ENCODE measurements around the gene TBC1D14.

TBC1D14 gene

DNA sequence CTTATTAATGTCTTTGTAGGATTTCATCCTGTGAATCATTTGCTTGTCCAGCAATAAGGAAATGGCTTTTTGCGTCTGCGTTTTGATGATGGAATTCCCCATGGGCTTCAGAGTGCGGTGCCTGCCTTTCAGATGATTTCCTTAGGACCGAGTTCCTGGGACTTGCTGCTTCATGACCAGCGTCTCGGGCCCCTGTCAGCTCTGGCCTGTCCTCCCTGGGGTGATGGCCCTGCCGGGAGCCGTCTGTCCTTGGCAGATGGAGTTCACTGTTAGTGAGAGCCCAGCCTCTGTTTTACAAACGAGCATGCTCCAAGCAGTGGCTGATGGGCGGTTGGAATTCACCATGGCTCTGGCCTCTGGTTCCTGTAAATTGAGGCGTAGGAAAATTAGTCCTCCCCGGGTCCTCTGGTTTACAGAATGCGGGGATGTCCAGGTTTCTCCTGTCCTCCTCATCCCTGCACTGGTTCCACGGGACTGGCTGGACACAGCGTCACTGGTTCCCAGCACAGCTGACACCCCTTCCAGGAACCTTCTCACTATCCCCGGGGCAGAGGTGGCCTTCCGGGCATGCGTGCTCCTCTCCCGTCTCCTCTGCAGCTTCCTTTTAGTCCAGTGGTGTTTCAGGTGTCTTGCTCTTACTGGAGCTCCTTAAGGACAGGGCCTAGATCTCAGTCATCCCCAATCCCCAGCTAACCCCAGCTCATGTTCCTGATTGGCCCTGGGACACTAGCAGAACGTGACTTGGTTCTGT, 34.9 kb downstream of the TBC1D14 start:
- Histone ChIP-seq H3K27me3 (ENCODE audit: insufficient read depth, insufficient read length) (no peaks in the 10 kb centered on the region), H3K9ac (ENCODE audit: insufficient read length, low read depth) (peak overlapping the region; percentile 36), H3K9me3 (ENCODE audit: insufficient read depth, low read length) (no peaks in the 10 kb centered on the region), H3K4me3 (ENCODE audit: insufficient read length, low read depth) (no peak overlapping the region), H3K36me3 (ENCODE audit: insufficient read depth, insufficient read length, low read length) (no peaks in the 10 kb centered on the region), H3K4me1 (ENCODE audit: insufficient read depth, insufficient read length) (peaks cover 27% of the 10 kb centered on the region)
- TF ChIP-seq YY1 (IDR thresholded peaks at IDR 0.05; ENCODE audit: insufficient read depth, insufficient read length), result no peak
- no peak for TF ChIP-seq SUZ12 (IDR thresholded peaks at IDR 0.05; ENCODE audit: extremely low read depth, insufficient read depth, insufficient read length)
- TF ChIP-seq ZNF274 (IDR thresholded peaks at IDR 0.05; ENCODE audit: low read depth, low read length), result no peak
- DNase-seq (ENCODE audit: low read depth, low spot score), result no peak

DNA sequence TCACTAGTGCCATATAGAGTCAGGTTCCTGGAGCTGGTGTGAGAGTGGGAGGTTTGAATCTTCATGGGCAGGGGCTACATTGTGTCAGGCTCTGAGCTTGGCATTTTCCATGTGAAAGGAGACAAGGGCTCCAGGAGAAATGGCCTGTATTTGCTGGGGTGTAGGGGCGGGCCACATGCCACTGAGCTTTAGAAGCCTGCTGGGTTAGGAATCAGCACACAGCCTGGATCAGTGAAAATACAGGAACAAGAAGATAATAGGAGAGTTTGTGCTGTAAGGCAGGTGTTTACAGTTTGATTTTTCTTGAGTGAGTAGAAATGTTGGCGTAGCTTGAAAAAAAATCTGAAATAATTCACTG, 35.4 kb downstream of the TBC1D14 start:
- no peaks in the 10 kb centered on the region for H3K27me3 ChIP-seq (ENCODE audit: insufficient read depth, insufficient read length)
- TF ChIP-seq SUZ12 (IDR thresholded peaks at IDR 0.05; ENCODE audit: extremely low read depth, insufficient read depth, insufficient read length), result no peak
- TF ChIP-seq YY1 (IDR thresholded peaks at IDR 0.05; ENCODE audit: insufficient read depth, insufficient read length), result no peak
- TF ChIP-seq ZNF274 (IDR thresholded peaks at IDR 0.05; ENCODE audit: low read depth, low read length), result no peak
- no peaks in the 10 kb centered on the region for H3K9me3 ChIP-seq (ENCODE audit: insufficient read depth, low read length)
- peaks cover 25% of the 10 kb centered on the region for H3K4me1 ChIP-seq (ENCODE audit: insufficient read depth, insufficient read length)
- H3K4me3 ChIP-seq (ENCODE audit: insufficient read length, low read depth), result no peak overlapping the region
- DNase-seq (ENCODE audit: low read depth, low spot score), result no peak
- peak overlapping the region; percentile 36 for H3K9ac ChIP-seq (ENCODE audit: insufficient read length, low read depth)
- H3K36me3 ChIP-seq (ENCODE audit: insufficient read depth, insufficient read length, low read length), result no peaks in the 10 kb centered on the region

DNA sequence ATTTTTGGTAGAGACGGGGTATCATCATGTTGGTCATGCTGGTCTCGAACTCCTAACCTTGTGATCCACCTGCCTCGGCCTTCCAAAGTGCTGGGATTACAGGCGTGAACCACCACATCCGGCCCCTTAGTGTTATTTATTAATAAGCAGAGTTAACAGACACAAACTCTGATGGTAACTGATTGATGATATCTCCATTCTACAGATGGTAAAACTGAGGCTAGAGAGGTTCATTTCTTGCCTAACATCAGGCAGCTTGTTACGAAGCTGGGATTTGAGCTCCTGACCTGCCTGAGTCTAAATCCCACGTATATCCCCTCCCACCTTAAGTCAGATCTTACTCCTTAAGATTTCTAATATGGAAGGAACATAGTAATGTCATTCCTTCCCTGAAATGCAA, 36.9 kb downstream of the TBC1D14 start:
- no peaks in the 10 kb centered on the region for H3K9me3 ChIP-seq (ENCODE audit: insufficient read depth, low read length)
- no peaks in the 10 kb centered on the region for H3K27me3 ChIP-seq (ENCODE audit: insufficient read depth, insufficient read length)
- no peak for DNase-seq (ENCODE audit: low read depth, low spot score)
- H3K9ac ChIP-seq (ENCODE audit: insufficient read length, low read depth), result no peak overlapping the region
- no peak overlapping the region for H3K4me3 ChIP-seq (ENCODE audit: insufficient read length, low read depth)
- TF ChIP-seq YY1 (IDR thresholded peaks at IDR 0.05; ENCODE audit: insufficient read depth, insufficient read length) (no peak), ZNF274 (IDR thresholded peaks at IDR 0.05; ENCODE audit: low read depth, low read length) (no peak), SUZ12 (IDR thresholded peaks at IDR 0.05; ENCODE audit: extremely low read depth, insufficient read depth, insufficient read length) (no peak)
- peaks cover 21% of the 10 kb centered on the region for H3K4me1 ChIP-seq (ENCODE audit: insufficient read depth, insufficient read length)
- no peaks in the 10 kb centered on the region for H3K36me3 ChIP-seq (ENCODE audit: insufficient read depth, insufficient read length, low read length)

DNA sequence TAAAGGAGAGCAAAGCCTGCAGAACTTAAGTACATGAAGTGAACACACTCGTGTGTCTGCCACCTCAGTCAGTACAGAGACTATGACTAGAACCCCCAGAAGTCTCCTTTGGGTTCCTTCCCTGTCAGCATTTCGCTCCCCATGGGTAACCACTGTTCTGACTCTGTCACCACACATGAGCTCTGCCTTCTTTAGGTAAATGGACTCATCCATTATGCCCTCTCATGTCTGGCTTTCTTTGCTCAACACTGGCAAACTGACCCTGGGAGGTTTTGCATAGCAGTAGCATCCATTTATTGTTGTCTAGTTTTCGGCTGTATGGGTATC, 38.5 kb downstream of the TBC1D14 start:
- Histone ChIP-seq H3K4me1 (ENCODE audit: insufficient read depth, insufficient read length) (peaks cover 13% of the 10 kb centered on the region), H3K27me3 (ENCODE audit: insufficient read depth, insufficient read length) (no peaks in the 10 kb centered on the region), H3K36me3 (ENCODE audit: insufficient read depth, insufficient read length, low read length) (no peaks in the 10 kb centered on the region), H3K9me3 (ENCODE audit: insufficient read depth, low read length) (no peaks in the 10 kb centered on the region), H3K4me3 (ENCODE audit: insufficient read length, low read depth) (no peak overlapping the region), H3K9ac (ENCODE audit: insufficient read length, low read depth) (no peak overlapping the region)
- DNase-seq (ENCODE audit: low read depth, low spot score), result no peak
- TF ChIP-seq SUZ12 (IDR thresholded peaks at IDR 0.05; ENCODE audit: extremely low read depth, insufficient read depth, insufficient read length), result no peak
- TF ChIP-seq ZNF274 (IDR thresholded peaks at IDR 0.05; ENCODE audit: low read depth, low read length), result no peak
- no peak for TF ChIP-seq YY1 (IDR thresholded peaks at IDR 0.05; ENCODE audit: insufficient read depth, insufficient read length)

DNA sequence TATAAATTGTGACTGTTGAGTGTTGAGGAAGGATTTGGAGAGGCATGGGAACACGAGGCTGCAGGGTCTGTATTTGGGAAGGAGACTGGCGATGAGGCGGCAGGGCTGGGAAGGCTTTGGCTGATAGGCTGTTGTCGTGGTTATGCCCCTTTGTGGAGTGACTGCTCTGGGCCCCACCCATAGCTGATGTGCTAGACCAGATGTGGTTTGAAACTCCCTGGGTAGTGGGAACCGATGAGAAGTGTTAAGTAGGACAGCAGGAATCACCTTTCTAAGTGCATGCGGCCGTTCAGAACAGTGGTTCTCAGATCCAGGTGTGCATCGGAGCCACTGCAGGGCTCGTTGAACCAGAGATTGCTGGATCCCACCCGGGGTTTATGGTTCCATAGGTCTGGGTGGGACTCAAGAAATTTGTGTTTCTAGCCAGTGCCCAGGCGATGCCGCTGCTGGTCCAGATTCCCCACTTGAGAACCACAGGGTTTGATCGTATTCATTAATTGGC, 42.3 kb downstream of the TBC1D14 start:
- Histone ChIP-seq H3K36me3 (ENCODE audit: insufficient read depth, insufficient read length, low read length) (no peaks in the 10 kb centered on the region), H3K27me3 (ENCODE audit: insufficient read depth, insufficient read length) (no peaks in the 10 kb centered on the region), H3K4me1 (ENCODE audit: insufficient read depth, insufficient read length) (peaks cover 6% of the 10 kb centered on the region), H3K4me3 (ENCODE audit: insufficient read length, low read depth) (no peak overlapping the region), H3K9me3 (ENCODE audit: insufficient read depth, low read length) (no peaks in the 10 kb centered on the region), H3K9ac (ENCODE audit: insufficient read length, low read depth) (no peak overlapping the region)
- TF ChIP-seq YY1 (IDR thresholded peaks at IDR 0.05; ENCODE audit: insufficient read depth, insufficient read length), result no peak
- no peak for TF ChIP-seq ZNF274 (IDR thresholded peaks at IDR 0.05; ENCODE audit: low read depth, low read length)
- no peak for DNase-seq (ENCODE audit: low read depth, low spot score)

DNA sequence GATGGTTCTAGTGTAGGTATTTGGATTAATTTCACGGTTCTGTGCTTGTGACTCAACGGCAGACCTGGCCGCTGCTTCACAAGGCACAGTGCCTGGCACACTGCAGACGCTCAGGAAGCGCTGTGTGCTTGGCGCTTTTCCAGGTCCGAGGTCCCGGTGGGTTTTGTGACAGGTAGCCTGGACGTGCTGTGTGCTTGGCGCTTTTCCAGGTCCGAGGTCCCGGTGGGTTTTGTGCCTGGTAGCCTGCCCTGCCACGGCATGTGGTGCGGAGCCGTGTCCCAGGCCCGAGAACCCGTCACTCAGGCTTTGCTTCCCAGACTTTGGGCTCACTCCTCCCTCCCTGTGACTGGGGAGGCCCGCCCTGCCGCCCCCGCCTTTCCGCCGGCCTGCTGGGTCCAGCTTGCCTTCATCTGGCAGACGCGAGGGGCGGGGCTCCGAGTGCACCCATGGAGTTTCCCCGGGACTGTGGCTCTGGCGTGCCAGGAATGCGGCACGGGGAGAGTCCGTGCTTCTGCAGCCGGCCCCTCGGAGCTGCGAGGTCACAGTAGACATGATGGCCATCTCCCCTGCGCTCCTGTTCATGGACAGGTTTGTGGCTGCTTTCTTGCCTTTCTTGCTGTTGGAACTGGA, 44.2 kb downstream of the TBC1D14 start:
- Histone ChIP-seq H3K4me1 (ENCODE audit: insufficient read depth, insufficient read length) (peaks cover 6% of the 10 kb centered on the region), H3K4me3 (ENCODE audit: insufficient read length, low read depth) (no peak overlapping the region), H3K36me3 (ENCODE audit: insufficient read depth, insufficient read length, low read length) (no peaks in the 10 kb centered on the region), H3K9me3 (ENCODE audit: insufficient read depth, low read length) (no peaks in the 10 kb centered on the region), H3K27me3 (ENCODE audit: insufficient read depth, insufficient read length) (no peaks in the 10 kb centered on the region), H3K9ac (ENCODE audit: insufficient read length, low read depth) (no peak overlapping the region)
- TF ChIP-seq YY1 (IDR thresholded peaks at IDR 0.05; ENCODE audit: insufficient read depth, insufficient read length) (no peak), ZNF274 (IDR thresholded peaks at IDR 0.05; ENCODE audit: low read depth, low read length) (no peak), SUZ12 (IDR thresholded peaks at IDR 0.05; ENCODE audit: extremely low read depth, insufficient read depth, insufficient read length) (no peak)
- DNase-seq (ENCODE audit: low read depth, low spot score), result no peak

DNA sequence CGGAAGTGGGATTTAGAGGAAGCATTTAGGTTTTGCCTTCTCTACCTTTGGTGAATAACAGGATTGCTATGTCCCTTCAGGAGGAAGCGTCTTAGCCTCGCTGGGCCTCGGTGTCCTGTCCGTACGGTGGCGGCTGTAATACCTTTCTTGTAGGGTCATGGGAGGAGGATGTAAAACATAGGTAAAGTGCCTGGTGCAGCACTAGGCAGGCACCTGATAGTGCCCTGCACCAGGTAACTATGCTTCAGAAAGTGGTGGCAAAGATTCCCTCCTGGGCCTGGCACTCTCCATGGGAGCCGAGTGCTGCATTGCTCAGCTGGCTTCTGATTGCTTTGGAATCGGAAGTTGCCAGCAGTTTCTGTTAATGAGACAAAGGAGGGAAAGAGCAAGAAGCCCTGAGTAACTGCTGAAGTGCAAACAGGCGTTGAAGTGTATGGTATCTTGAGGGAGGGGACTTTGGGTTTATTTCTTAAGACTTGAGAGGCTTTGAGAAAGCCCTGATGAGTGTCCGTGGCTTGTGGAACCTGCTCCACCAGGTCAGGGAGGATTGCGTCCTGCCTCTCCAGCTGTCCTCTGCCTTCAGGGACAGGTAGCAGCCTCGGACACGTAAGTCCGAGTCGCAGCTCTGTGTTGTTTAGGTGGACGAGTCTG, 45.8 kb downstream of the TBC1D14 start:
- DNase-seq (ENCODE audit: low read depth, low spot score), result no peak
- Histone ChIP-seq H3K36me3 (ENCODE audit: insufficient read depth, insufficient read length, low read length) (no peaks in the 10 kb centered on the region), H3K4me3 (ENCODE audit: insufficient read length, low read depth) (no peak overlapping the region), H3K27me3 (ENCODE audit: insufficient read depth, insufficient read length) (no peaks in the 10 kb centered on the region), H3K9ac (ENCODE audit: insufficient read length, low read depth) (no peak overlapping the region), H3K4me1 (ENCODE audit: insufficient read depth, insufficient read length) (peaks cover 11% of the 10 kb centered on the region), H3K9me3 (ENCODE audit: insufficient read depth, low read length) (no peaks in the 10 kb centered on the region)
- TF ChIP-seq YY1 (IDR thresholded peaks at IDR 0.05; ENCODE audit: insufficient read depth, insufficient read length) (no peak), ZNF274 (IDR thresholded peaks at IDR 0.05; ENCODE audit: low read depth, low read length) (no peak), SUZ12 (IDR thresholded peaks at IDR 0.05; ENCODE audit: extremely low read depth, insufficient read depth, insufficient read length) (no peak)
